NB4 (cell line): ENCODE results near the gene DRICH1.

Experiments
- CTCF ChIP-seq: IDR thresholded peaks from one replicate; pipeline ENCODE4 v1.5.1; 2012; ENCODE audit warnings: low read depth, low read length
- MYC ChIP-seq: IDR thresholded peaks from 2 replicates; pipeline ENCODE4 v1.6.1; 2011; ENCODE audit warnings: low read depth, low read length
- POLR2A ChIP-seq: IDR thresholded peaks from 2 replicates; pipeline ENCODE4 v1.6.1; 2011; ENCODE audit warnings: mild to moderate bottlenecking; ENCODE audit not compliant: insufficient read length; ENCODE audit errors: extremely low read depth
- TF ChIP-seq, protein P1 (sequence below): IDR thresholded peaks from 2 replicates; pipeline ENCODE4 v1.6.1; 2011; ENCODE audit warnings: low read depth, low read length

- no peak for TF ChIP-seq POLR2A
- TF ChIP-seq CTCF = no peak
- TF ChIP-seq MYC = no peak
- TF ChIP-seq, protein P1, sequence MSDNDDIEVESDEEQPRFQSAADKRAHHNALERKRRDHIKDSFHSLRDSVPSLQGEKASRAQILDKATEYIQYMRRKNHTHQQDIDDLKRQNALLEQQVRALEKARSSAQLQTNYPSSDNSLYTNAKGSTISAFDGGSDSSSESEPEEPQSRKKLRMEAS = no peak
Observed at GRCh38 chr22:23583153-23583552, 49.0 kb downstream of the DRICH1 start.
